ENCODE data around the gene RAB43. TPM values are rescaled to one million over a fixed set of nuclear protein-coding genes. Genes with fewer than 3 reads are reported as not detected.

RAB43 gene
- polyA plus RNA-seq, 1 of the 3 experiments (the other 2 are of a cell fraction): 9.5 TPM

- TF ChIP-seq SIN3A (IDR thresholded peaks at IDR 0.05; ENCODE audit: borderline replicate concordance, low read depth, low read length) (no peak), MAX (IDR thresholded peaks at IDR 0.05; ENCODE audit: low read depth) (no peak), ELF1 (IDR thresholded peaks at IDR 0.05) (no peak), GATA2 (CRISPR knock-in tag; IDR thresholded peaks at IDR 0.05) (no peak), RCOR1 (IDR thresholded peaks at IDR 0.05; ENCODE audit: low read length) (no peak), SMC3 (IDR thresholded peaks at IDR 0.05; ENCODE audit: low read depth, low read length) (no peak), FOSL2 (IDR thresholded peaks at IDR 0.05; ENCODE audit: borderline replicate concordance, low read depth) (no peak), TAF1 (IDR thresholded peaks at IDR 0.05; ENCODE audit: borderline replicate concordance, low read depth, low read length) (no peak), FOXJ3 (CRISPR knock-in tag; IDR thresholded peaks at IDR 0.05) (no peak), JUND (IDR thresholded peaks at IDR 0.05) (no peak), IRF3 (IDR thresholded peaks at IDR 0.05; ENCODE audit: low read depth, low read length) (no peak), MXI1 (IDR thresholded peaks at IDR 0.05; ENCODE audit: low read depth, low read length) (no peak)
- no peak overlapping the region for H3K4me3 ChIP-seq (ENCODE audit: low read depth in 2 of 2, low read length in 1 of 2)
- no peaks in the 10 kb centered on the region for H3F3A ChIP-seq (replicated peaks; ENCODE audit: insufficient read depth)
- no peak overlapping the region for H3K27ac ChIP-seq (ENCODE audit: low read depth in 2 of 2, low read length in 1 of 2)
- H2AFZ ChIP-seq (ENCODE audit: low read depth): no peak overlapping the region
- peaks cover 47% of the 10 kb centered on the region for H4K20me1 ChIP-seq (ENCODE audit: insufficient read depth)
- ChIA-PET CTCF (interaction anchor here (1.6 to 1.8 kb wide), 2 partner anchors 128 to 147 kb away, joined by 6 to 10 read pairs; no protein-coding TSS in a partner anchor), POLR2A (no interaction called here)
- no peaks in the 10 kb centered on the region for H3K9me3 ChIP-seq
- H3K79me2 ChIP-seq (ENCODE audit: insufficient read depth): peaks cover 84% of the 10 kb centered on the region
- no peaks in the 10 kb centered on the region for H3K27me3 ChIP-seq (ENCODE audit: insufficient read depth)
- H3K4me1 ChIP-seq (ENCODE audit: control insufficient read depth in 1 of 2, insufficient read depth in 2 of 2, low read depth in 1 of 2, low read length in 1 of 2): peaks cover 0 to 14% of the 10 kb centered on the region in 2 experiments; a peak in 2 of 4 replicates
- H3K9me2 ChIP-seq: no peaks in the 10 kb centered on the region
- no peak overlapping the region for H3K9ac ChIP-seq
- no peak for DNase-seq
- H3K36me3 ChIP-seq (replicated peaks in 1 of 2; ENCODE audit: control insufficient read depth in 1 of 2, insufficient read depth in 2 of 2, low read length in 1 of 2): peaks cover 13 to 15% of the 10 kb centered on the region in 2 experiments
- no peak overlapping the region for H3K4me2 ChIP-seq
Observed at GRCh38 chr3:129117134-129117533, 4.5 kb downstream of the RAB43 start.

GRCh38 chr3:129116482-129116946 is 5.1 kb downstream of the RAB43 start:
- no peak overlapping the region for H3K4me3 ChIP-seq (ENCODE audit: low read depth in 2 of 2, low read length in 1 of 2)
- CTCF ChIA-PET: interaction anchor here (1.6 to 1.8 kb wide), 2 partner anchors 129 to 146 kb away, joined by 6 to 10 read pairs; no protein-coding TSS in a partner anchor
- POLR2A ChIA-PET: no interaction called here
- H2AFZ ChIP-seq (ENCODE audit: low read depth): no peak overlapping the region
- 88% methylated on average over 5 of the region's 5 CpGs for WGBS (ENCODE audit: low lambda C conversion rate)
- H3K9me3 ChIP-seq: no peaks in the 10 kb centered on the region
- no peak for DNase-seq
- H3K4me2 ChIP-seq: 0 out of 2 replicates have a peak overlapping the region, but pooled peaks have one; percentile 19
- H3F3A ChIP-seq (replicated peaks; ENCODE audit: insufficient read depth): no peaks in the 10 kb centered on the region
- peaks cover 0 to 14% of the 10 kb centered on the region in 2 experiments; a peak in 2 of 4 replicates for H3K4me1 ChIP-seq (ENCODE audit: control insufficient read depth in 1 of 2, insufficient read depth in 2 of 2, low read depth in 1 of 2, low read length in 1 of 2)
- peaks cover 13 to 15% of the 10 kb centered on the region in 2 experiments for H3K36me3 ChIP-seq (replicated peaks in 1 of 2; ENCODE audit: control insufficient read depth in 1 of 2, insufficient read depth in 2 of 2, low read length in 1 of 2)
- peaks cover 90% of the 10 kb centered on the region for H3K79me2 ChIP-seq (ENCODE audit: insufficient read depth)
- no peak overlapping the region for H3K9ac ChIP-seq
- H3K9me2 ChIP-seq: no peaks in the 10 kb centered on the region
- no peak overlapping the region for H3K27ac ChIP-seq (ENCODE audit: low read depth in 2 of 2, low read length in 1 of 2)
- no peaks in the 10 kb centered on the region for H3K27me3 ChIP-seq (ENCODE audit: insufficient read depth)
- H4K20me1 ChIP-seq (ENCODE audit: insufficient read depth): peaks cover 47% of the 10 kb centered on the region
- TF ChIP-seq REST (IDR thresholded peaks at IDR 0.05; ENCODE audit: low read depth, low read length) (no peak), RCOR1 (IDR thresholded peaks at IDR 0.05; ENCODE audit: low read length) (no peak), USF2 (IDR thresholded peaks at IDR 0.05; ENCODE audit: borderline replicate concordance, low read depth, low read length) (no peak), NFIC (IDR thresholded peaks at IDR 0.05; ENCODE audit: borderline replicate concordance) (no peak), EZH2phosphoT487 (IDR thresholded peaks at IDR 0.05; ENCODE audit: borderline replicate concordance, low read depth) (no peak), PBX3 (IDR thresholded peaks at IDR 0.05) (no peak), GATA2 (CRISPR knock-in tag; IDR thresholded peaks at IDR 0.05) (no peak), ELF1 (IDR thresholded peaks at IDR 0.05) (no peak), RFX5 (IDR thresholded peaks at IDR 0.05; ENCODE audit: low read length) (no peak), TEAD4 (IDR thresholded peaks at IDR 0.05; ENCODE audit: borderline replicate concordance, insufficient read depth) (no peak), MAX (IDR thresholded peaks at IDR 0.05; ENCODE audit: low read depth) (no peak)
